Measurements from ENCODE around the gene SPATA17.

The SPATA17 gene

GRCh38 chr1:217847643-217848042, 216.5 kb downstream of the SPATA17 start:
- DNase-seq (ENCODE audit: low read depth), result no peak

GRCh38 chr1:217856342-217857034, 225.3 kb downstream of the SPATA17 start:
- no peak for DNase-seq (ENCODE audit: low read depth)

- no peak for DNase-seq (ENCODE audit: low read depth)
Measured at GRCh38 chr1:217857061-217857460, 225.9 kb downstream of the SPATA17 start.

- DNase-seq (ENCODE audit: low read depth), result no peak
Measured at GRCh38 chr1:217861658-217862057, 230.5 kb downstream of the SPATA17 start.

- DNase-seq (ENCODE audit: low read depth), result no peak
Measured at GRCh38 chr1:217867446-217867995, 236.4 kb downstream of the SPATA17 start.

- DNase-seq (ENCODE audit: low read depth), result no peak
Measured at GRCh38 chr1:217871955-217872354, 240.8 kb downstream of the SPATA17 start.

GRCh38 chr1:217875229-217875628, 244.1 kb downstream of the SPATA17 start:
- DNase-seq (ENCODE audit: low read depth), result no peak

- DNase-seq (ENCODE audit: low read depth), result no peak
Measured at GRCh38 chr1:217876401-217876800, 245.3 kb downstream of the SPATA17 start.

GRCh38 chr1:217876896-217877295, 245.8 kb downstream of the SPATA17 start:
- DNase-seq (ENCODE audit: low read depth), result no peak

GRCh38 chr1:217881131-217881543, 250.0 kb downstream of the SPATA17 start:
- DNase-seq (ENCODE audit: low read depth), result no peak

- no peak for DNase-seq (ENCODE audit: low read depth)
Measured at GRCh38 chr1:217881607-217882332, 250.6 kb downstream of the SPATA17 start.

- no peak for DNase-seq (ENCODE audit: low read depth)
Measured at GRCh38 chr1:217885181-217885580, 254.0 kb downstream of the SPATA17 start.

GRCh38 chr1:217888328-217888727, 257.2 kb downstream of the SPATA17 start:
- DNase-seq (ENCODE audit: low read depth), result no peak

- DNase-seq (ENCODE audit: low read depth), result no peak
Measured at GRCh38 chr1:217889401-217889800, 258.3 kb downstream of the SPATA17 start.

- no peak for DNase-seq (ENCODE audit: low read depth)
Measured at GRCh38 chr1:217891966-217892365, 260.8 kb downstream of the SPATA17 start.

GRCh38 chr1:217892750-217893149, 261.6 kb downstream of the SPATA17 start:
- no peak for DNase-seq (ENCODE audit: low read depth)

- DNase-seq (ENCODE audit: low read depth), result no peak
Measured at GRCh38 chr1:217895841-217896240, 264.7 kb downstream of the SPATA17 start.

GRCh38 chr1:217896490-217896889, 265.3 kb downstream of the SPATA17 start:
- no peak for DNase-seq (ENCODE audit: low read depth)

- DNase-seq (ENCODE audit: low read depth), result no peak
Measured at GRCh38 chr1:217897100-217897499, 266.0 kb downstream of the SPATA17 start.

- DNase-seq (ENCODE audit: low read depth), result no peak
Measured at GRCh38 chr1:217899614-217900013, 268.5 kb downstream of the SPATA17 start.

- DNase-seq (ENCODE audit: low read depth), result no peak
Measured at GRCh38 chr1:217907504-217907903, 276.4 kb downstream of the SPATA17 start.

- DNase-seq (ENCODE audit: low read depth), result no peak
Measured at GRCh38 chr1:217910203-217910602, 279.1 kb downstream of the SPATA17 start.

GRCh38 chr1:217910791-217911320, 279.7 kb downstream of the SPATA17 start:
- DNase-seq (ENCODE audit: low read depth), result no peak
